Suprapubic skin (tissue), 3 donors: Measurements from ENCODE around the gene IFFO2.

ENCODE experiments used
- POLR2A ChIP-seq, 2 donors: fragments of 450-650 bp; IDR thresholded peaks; one replicate each; pipeline ENCODE4 v1.6.1; 2017; ENCODE audit warnings: antibody characterized with exemption in 2 of 2, mild to moderate bottlenecking in 2 of 2, moderate library complexity in 2 of 2
- TF ChIP-seq, protein P1 (sequence below), 2 donors: fragments of 200-600 bp in 1 of 2; fragments of 450-650 bp in 1 of 2; sonication (generic) in 1 of 2; IDR thresholded peaks; one replicate each; pipeline ENCODE4 v1.5.1; 2016 to 2019; ENCODE audit warnings: antibody characterized with exemption in 2 of 2, mild to moderate bottlenecking in 1 of 2, moderate library complexity in 1 of 2

DNA sequence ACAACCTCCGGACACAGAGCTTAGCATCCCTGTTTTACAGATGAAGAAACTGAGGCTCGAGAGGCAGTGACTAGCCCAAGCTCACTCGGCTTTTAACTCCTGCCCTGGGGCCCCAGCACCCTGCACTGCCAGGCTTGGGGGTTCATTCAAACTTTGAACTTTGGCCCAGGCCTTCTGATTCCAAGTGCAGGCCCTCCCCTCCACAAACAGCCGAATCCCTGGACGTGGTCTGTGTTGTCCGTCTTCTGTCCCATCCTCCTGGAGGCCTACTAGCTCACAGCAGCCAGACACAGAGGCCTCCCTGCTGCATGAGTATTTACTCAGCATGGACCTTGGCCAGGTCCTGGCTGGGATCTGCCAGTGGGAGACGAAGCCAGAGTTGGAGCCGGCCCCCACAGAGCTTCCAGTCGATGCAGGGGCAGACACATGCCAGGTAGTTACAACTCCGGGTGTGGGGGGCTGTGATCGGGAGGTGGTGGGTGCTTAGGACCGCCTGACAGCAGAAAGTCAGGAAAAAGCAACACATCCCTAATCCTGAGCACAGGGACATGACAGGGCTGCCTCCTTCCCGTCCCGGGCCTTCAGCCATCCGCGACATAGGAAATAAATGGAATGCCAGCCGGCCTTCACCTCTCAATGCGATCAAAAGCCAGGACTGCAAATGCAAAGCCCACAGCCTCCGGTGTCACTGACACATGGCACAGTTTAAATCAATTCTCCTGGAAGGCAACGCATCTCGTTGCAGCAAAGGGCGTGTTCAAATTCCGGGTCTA, 7.4 kb downstream of the IFFO2 start:
- TF ChIP-seq, protein P1, sequence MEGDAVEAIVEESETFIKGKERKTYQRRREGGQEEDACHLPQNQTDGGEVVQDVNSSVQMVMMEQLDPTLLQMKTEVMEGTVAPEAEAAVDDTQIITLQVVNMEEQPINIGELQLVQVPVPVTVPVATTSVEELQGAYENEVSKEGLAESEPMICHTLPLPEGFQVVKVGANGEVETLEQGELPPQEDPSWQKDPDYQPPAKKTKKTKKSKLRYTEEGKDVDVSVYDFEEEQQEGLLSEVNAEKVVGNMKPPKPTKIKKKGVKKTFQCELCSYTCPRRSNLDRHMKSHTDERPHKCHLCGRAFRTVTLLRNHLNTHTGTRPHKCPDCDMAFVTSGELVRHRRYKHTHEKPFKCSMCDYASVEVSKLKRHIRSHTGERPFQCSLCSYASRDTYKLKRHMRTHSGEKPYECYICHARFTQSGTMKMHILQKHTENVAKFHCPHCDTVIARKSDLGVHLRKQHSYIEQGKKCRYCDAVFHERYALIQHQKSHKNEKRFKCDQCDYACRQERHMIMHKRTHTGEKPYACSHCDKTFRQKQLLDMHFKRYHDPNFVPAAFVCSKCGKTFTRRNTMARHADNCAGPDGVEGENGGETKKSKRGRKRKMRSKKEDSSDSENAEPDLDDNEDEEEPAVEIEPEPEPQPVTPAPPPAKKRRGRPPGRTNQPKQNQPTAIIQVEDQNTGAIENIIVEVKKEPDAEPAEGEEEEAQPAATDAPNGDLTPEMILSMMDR (IDR thresholded peaks at IDR 0.05) = no peak
- TF ChIP-seq POLR2A (IDR thresholded peaks at IDR 0.05) = no peak
